NCI-H1048 (cell line): ENCODE data around the gene C1QTNF12.
A peak's percentile ranks its signal among the peaks of the same experiment; 100 is the strongest.

Experiments
- DNase-seq: peaks from one replicate; lab custom pipeline; 2025; lab: John Stamatoyannopoulos, UW

Gene C1QTNF12

GRCh38 chr1:1281533-1282321, 35.2 kb upstream of the C1QTNF12 start:
- DNase-seq: no peak

GRCh38 chr1:1280782-1281481, 34.4 kb upstream of the C1QTNF12 start:
- no peak for DNase-seq

- no peak for DNase-seq
These were observed 32.5 kb upstream of the C1QTNF12 start for GRCh38 chr1:1279028-1279427.

GRCh38 chr1:1278620-1279019, 32.1 kb upstream of the C1QTNF12 start:
- DNase-seq: no peak

- no peak for DNase-seq
These were observed 29.3 kb upstream of the C1QTNF12 start for GRCh38 chr1:1275836-1276235.

DNA sequence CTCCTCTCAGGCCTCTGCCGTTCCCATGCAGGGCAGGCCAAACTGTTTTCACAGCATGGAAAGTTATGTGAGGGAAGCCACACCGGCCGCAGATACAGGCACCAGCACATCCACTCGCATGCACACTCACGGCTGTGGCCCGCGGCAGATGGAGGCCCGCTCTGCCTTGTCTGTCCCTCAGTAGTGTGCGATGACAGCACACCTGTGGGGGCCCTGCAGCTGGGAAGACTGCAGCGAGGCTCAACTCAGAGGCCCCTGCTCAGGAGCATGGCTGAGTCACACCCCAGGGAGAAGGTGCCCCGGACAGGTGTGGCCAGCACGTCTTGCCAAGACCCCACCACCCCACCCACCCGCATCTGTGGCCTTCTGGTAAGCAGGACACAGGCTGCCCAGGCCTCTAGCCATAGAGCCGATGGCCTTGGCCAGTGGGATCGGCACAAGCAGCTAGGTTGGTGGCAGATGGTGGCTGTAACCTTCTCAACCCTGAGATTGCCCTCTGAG, 28.5 kb upstream of the C1QTNF12 start:
- DNase-seq: no peak

- no peak for DNase-seq
These were observed 27.9 kb upstream of the C1QTNF12 start for GRCh38 chr1:1274299-1274930.

- DNase-seq: peak; percentile 78
These were observed 27.2 kb upstream of the C1QTNF12 start, which contains the start of gene UBE2J2 for GRCh38 chr1:1273512-1274298. Gene UBE2J2 (minus strand): TSS chr1:1273854. CDS start chr1:1267992, 5,862 bp downstream.

GRCh38 chr1:1273209-1273511, 26.6 kb upstream of the C1QTNF12 start:
- no peak for DNase-seq

- no peak for DNase-seq
These were observed 26.1 kb upstream of the C1QTNF12 start for GRCh38 chr1:1272341-1273208.

DNA sequence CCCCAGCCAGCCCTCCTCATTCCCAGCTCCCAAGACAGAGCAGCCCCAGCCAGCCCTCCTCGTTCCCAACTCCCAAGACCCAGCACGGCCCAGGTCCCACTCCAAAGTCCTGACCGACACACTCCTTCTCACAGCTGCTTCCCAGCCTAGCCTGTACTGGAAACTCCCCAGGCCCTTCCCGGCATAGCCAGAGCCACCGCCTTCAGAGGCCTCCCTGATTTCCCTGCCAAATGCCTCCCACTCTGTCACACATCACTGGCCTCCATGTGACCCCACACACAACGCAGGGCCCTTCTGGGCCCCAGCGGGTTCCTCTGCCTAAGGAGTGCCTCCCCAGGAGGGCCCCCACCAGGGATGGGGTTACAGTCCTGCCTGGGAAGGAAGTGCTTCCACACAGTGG, 24.3 kb upstream of the C1QTNF12 start:
- DNase-seq: no peak

DNA sequence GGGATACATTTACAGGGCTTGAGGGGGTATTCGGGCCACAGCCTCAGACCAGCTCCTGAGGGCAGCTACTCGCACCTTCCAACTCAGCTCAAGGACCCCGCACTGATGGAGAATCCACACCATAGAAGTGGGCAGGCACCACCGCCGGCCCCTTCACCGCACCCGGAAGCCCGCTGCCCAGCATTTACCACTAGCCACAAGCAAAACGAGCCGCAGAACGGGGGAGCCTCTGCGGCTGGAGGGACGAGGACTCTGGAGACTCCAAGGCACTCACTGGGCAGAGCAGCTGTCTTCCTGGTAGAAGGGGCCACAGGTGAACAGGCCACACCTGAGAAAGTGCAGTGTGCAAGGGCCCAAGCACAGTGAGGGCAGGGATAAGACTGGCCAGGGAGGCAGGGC, 21.8 kb upstream of the C1QTNF12 start:
- DNase-seq: no peak

DNA sequence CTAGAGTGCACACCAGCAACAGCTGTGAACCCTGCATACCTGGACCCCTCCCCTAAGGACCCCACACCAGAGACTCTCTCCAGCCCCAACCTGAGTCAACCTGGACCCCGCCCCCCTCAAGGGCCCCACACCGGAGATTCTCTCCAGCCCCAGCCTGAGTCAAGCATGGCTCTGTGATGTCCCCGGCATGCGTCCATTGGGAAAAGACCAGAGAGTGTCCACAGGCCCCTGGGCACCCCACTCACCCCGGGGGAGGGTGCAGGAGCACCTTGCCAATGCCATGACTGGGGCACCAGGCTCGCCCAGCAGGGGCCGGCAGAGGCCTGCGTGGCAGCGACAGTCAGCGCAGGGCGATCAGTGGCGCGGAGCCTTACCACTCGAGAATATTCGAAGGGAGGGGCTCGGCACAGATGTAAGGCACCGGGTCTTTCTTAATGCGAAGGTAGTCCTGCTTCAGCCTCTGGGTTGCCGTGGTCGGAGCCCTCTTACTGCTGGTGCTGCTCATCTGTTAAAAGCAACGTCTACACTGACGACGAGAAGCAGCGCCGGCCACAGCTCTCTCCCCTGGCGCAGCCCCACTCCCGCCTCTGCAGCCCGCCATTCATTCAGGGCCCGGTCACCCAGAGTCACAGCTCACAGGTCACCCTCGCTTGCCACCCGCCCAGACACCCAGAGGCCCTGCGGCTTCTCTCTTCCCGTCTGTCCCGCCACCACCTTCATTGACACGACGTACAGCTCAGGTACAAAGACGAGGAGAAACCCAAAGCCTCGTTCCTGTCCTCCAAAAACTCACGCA, 21.2 kb upstream of the C1QTNF12 start:
- no peak for DNase-seq

- DNase-seq: no peak
These were observed 18.3 kb upstream of the C1QTNF12 start for GRCh38 chr1:1264868-1265272.

DNA sequence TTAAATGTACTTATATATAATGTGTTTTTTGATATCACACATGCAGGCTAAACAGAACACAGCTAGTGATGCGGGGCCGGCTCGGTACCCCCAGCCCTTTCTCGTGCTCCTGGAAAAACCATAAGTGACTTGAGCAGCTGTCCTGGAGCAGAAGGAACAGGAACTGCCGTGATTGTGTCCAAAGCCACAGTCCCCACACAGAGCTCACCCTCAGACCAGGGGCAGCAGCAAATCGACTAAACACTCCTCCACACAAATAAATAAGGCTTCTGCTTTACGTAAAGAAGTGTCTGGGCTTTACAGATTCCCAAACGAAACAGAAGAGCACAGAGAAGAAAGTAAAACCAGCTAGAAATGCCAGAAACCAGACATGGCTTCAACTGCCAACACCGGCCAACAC, 17.5 kb upstream of the C1QTNF12 start:
- DNase-seq: no peak

- no peak for DNase-seq
These were observed 16.2 kb upstream of the C1QTNF12 start for GRCh38 chr1:1262758-1263157.

GRCh38 chr1:1262071-1262470, 15.5 kb upstream of the C1QTNF12 start:
- no peak for DNase-seq

DNA sequence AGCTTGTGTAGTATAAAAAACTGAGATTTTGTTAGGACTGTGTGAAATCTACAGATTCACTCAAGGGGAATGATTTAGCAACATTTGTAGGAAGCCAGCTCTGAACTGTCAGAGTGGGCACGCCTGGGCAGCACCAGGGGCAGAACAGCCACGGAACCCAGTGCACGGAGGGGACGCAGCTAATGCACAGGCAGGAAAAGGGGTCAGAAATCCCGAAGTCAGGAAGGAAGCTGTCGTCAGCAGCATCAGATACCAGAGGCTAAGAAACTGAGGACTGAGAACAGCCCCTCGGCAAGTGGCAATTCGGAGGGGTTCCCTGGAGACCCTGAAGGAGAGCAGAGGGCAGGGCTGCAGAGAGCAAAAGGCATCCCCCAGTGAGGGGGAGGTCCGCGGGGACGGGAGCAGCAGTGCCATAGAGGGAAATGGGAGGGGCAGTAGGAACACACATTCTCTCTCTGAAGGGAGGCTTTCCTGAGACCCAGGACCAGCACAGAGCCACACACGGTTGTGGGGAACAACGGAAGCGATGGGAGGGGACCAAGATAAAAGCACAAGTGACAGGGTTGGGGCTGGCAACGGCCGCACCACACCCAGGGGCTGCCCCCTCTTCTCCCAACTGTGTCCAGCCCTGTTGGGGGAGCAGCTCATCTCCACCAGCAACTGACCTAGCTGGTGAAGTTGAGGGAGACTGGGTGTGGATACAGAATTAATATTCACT, 14.5 kb upstream of the C1QTNF12 start:
- no peak for DNase-seq

- no peak for DNase-seq
These were observed 13.6 kb upstream of the C1QTNF12 start for GRCh38 chr1:1259951-1260600.
